Gastroesophageal sphincter (tissue), 4 donors: ENCODE data around the gene SCARB1. TPM values are rescaled to one million over a fixed set of nuclear protein-coding genes. Genes with fewer than 3 reads are reported as not detected.

Experiments
- ATAC-seq: fragments of 150-250 bp; one replicate; pipeline ENCODE4 v1.9.1; 2016; ENCODE audit warnings: mild to moderate bottlenecking, moderate library complexity
- H3K27ac ChIP-seq, 4 donors: fragments of 200-600 bp; sonication (generic) in 3 of 4; 1 replicate in 3 of 4; 2 replicates in 1 of 4; pipeline ENCODE4 v1.5.1; 2016 to 2019
- H3K27me3 ChIP-seq: fragments of 200-600 bp; sonication (generic); one replicate; pipeline ENCODE4 v1.5.1; 2019
- H3K36me3 ChIP-seq, 2 donors: fragments of 200-600 bp; sonication (generic); one replicate each; pipeline ENCODE4 v1.5.1; 2019; ENCODE audit warnings: control low read depth in 1 of 2
- H3K4me1 ChIP-seq, 3 donors: fragments of 200-600 bp; sonication (generic); 1 replicate in 2 of 3; 2 replicates in 1 of 3; pipeline ENCODE4 v1.5.1; 2016 to 2019; ENCODE audit warnings: control low read depth in 2 of 3
- H3K4me3 ChIP-seq, 2 donors: fragments of 200-600 bp; sonication (generic); one replicate each; pipeline ENCODE4 v1.5.1; 2019; ENCODE audit warnings: mild to moderate bottlenecking in 1 of 2, moderate library complexity in 1 of 2
- H3K9me3 ChIP-seq, 3 donors: fragments of 200-600 bp; sonication (generic); one replicate each; pipeline ENCODE4 v1.5.1; 2017 to 2019; ENCODE audit warnings: control low read depth in 2 of 3
- EP300 ChIP-seq: sonication (generic); formaldehyde crosslinking; IDR thresholded peaks from one replicate; pipeline ENCODE4 v1.6.1; 2017; ENCODE audit warnings: antibody characterized with exemption, mild to moderate bottlenecking
- POLR2A ChIP-seq, 2 donors: fragments of 450-650 bp; IDR thresholded peaks; one replicate each; pipeline ENCODE4 v1.6.1; 2017; ENCODE audit warnings: antibody characterized with exemption in 2 of 2, mild to moderate bottlenecking in 2 of 2, moderate library complexity in 1 of 2
- POLR2AphosphoS5 ChIP-seq: sonication (generic); formaldehyde crosslinking; IDR thresholded peaks from one replicate; pipeline ENCODE4 v1.6.1; 2017; ENCODE audit warnings: antibody characterized with exemption
- WGBS, 2 donors: methylation state at CpG; one replicate each; pipeline ENCODE4 v1.1.5; 2018; ENCODE audit warnings: low coverage in 1 of 2; 5-methylcytosine and 5-hydroxymethylcytosine counted together
- total RNA-seq, 4 donors: library from RNA; depleted of rRNA; stranded (reverse); fragments of >200 nt; gene quantifications; one replicate each; pipeline ENCODE4 v1.1.0, GENCODE V29; 2016
- TF ChIP-seq, protein P1 (sequence below), 4 experiments: fragments of 200-600 bp in 2 of 4; fragments of 450-650 bp in 2 of 4; sonication (generic) in 1 of 4; IDR thresholded peaks; one replicate each; pipeline ENCODE4 v1.5.1; 2017 to 2019; ENCODE audit warnings: antibody characterized with exemption in 4 of 4, mild to moderate bottlenecking in 2 of 4, moderate library complexity in 2 of 4

SCARB1 gene
- total RNA-seq, 4 donors from 2014 or later = 6.8 to 13.9 (median 11.5) TPM

- peaks cover 0 to 35% (median 0%) of the 10 kb centered on the region in 3 donors for H3K4me1 ChIP-seq
- H3K9me3 ChIP-seq = no peaks in the 10 kb centered on the region
- no peak for ATAC-seq
- TF ChIP-seq EP300 = no peak
- no peaks in the 10 kb centered on the region for H3K36me3 ChIP-seq
- WGBS, 2 donors = 33% methylated on average over 1 of the region's 18 CpGs; no CpG with 5 or more reads in 1 of the 2 donors
- H3K27me3 ChIP-seq = no peaks in the 10 kb centered on the region
- H3K27ac ChIP-seq = peak overlapping the region in 2 of 4 donors; percentile 38 to 58
- no peak overlapping the region for H3K4me3 ChIP-seq
These were observed 30.0 kb downstream of the SCARB1 start for GRCh38 chr12:124833693-124834122.

GRCh38 chr12:124832856-124833255 is 30.8 kb downstream of the SCARB1 start:
- Histone ChIP-seq H3K27me3 (no peaks in the 10 kb centered on the region), H3K27ac (no peak overlapping the region), H3K36me3 (no peaks in the 10 kb centered on the region), H3K4me1 (peaks cover 0 to 29% (median 0%) of the 10 kb centered on the region in 3 donors), H3K9me3 (no peaks in the 10 kb centered on the region), H3K4me3 (no peak overlapping the region)
- no peak for TF ChIP-seq POLR2A (IDR thresholded peaks at IDR 0.05)
- no peak for TF ChIP-seq POLR2AphosphoS5
- TF ChIP-seq EP300 = no peak
- TF ChIP-seq, protein P1, sequence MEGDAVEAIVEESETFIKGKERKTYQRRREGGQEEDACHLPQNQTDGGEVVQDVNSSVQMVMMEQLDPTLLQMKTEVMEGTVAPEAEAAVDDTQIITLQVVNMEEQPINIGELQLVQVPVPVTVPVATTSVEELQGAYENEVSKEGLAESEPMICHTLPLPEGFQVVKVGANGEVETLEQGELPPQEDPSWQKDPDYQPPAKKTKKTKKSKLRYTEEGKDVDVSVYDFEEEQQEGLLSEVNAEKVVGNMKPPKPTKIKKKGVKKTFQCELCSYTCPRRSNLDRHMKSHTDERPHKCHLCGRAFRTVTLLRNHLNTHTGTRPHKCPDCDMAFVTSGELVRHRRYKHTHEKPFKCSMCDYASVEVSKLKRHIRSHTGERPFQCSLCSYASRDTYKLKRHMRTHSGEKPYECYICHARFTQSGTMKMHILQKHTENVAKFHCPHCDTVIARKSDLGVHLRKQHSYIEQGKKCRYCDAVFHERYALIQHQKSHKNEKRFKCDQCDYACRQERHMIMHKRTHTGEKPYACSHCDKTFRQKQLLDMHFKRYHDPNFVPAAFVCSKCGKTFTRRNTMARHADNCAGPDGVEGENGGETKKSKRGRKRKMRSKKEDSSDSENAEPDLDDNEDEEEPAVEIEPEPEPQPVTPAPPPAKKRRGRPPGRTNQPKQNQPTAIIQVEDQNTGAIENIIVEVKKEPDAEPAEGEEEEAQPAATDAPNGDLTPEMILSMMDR (IDR thresholded peaks at IDR 0.05) = no peak
- 33 to 63% methylated on average over 2 to 4 of the region's 4 CpGs for WGBS, 2 donors
- no peak for ATAC-seq

GRCh38 chr12:124831590-124831989 is 32.1 kb downstream of the SCARB1 start:
- TF ChIP-seq EP300 (no peak), POLR2A (IDR thresholded peaks at IDR 0.05) (no peak), POLR2AphosphoS5 (no peak)
- TF ChIP-seq, protein P1 (IDR thresholded peaks at IDR 0.05) = no peak
- no peak for ATAC-seq

DNA sequence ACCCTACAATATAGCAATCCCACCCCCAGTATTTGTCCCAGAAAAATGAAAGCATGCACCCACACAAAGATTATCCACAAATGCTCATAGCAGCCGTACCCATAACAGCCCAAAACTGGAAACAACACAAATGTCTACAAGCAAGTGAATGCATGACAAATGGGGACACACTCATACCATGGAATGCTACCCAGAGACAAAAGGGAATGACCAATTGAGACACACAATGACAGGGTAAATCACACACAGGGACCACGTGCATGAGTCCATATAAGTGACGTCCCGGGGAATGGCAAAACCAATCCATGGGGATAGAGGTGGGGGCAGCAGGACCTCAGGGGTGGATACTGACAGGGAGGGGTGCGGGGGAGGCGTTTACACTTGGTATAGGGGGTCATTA is 33.4 kb downstream of the SCARB1 start:
- ATAC-seq = no peak
- Histone ChIP-seq H3K4me3 (no peak overlapping the region), H3K9me3 (no peaks in the 10 kb centered on the region), H3K36me3 (no peaks in the 10 kb centered on the region), H3K27ac (no peak overlapping the region), H3K27me3 (no peaks in the 10 kb centered on the region), H3K4me1 (peaks cover 0 to 24% (median 0%) of the 10 kb centered on the region in 3 donors)
- 85 to 100% methylated on average over 4 to 6 of the region's 6 CpGs for WGBS, 2 donors
- no peak for TF ChIP-seq EP300
- TF ChIP-seq, protein P1 (IDR thresholded peaks at IDR 0.05) = no peak
- no peak for TF ChIP-seq POLR2AphosphoS5
- TF ChIP-seq POLR2A (IDR thresholded peaks at IDR 0.05) = no peak

More at GRCh38 chr12:124831590-124831989, 32.1 kb downstream of the SCARB1 start:
- H3K4me1 ChIP-seq = peaks cover 0 to 24% (median 0%) of the 10 kb centered on the region in 3 donors
- H3K27me3 ChIP-seq = no peaks in the 10 kb centered on the region
- H3K4me3 ChIP-seq = no peak overlapping the region
- no peak overlapping the region for H3K27ac ChIP-seq
- WGBS, 2 donors = 100% methylated on average over 3 of the region's 8 CpGs
- no peaks in the 10 kb centered on the region for H3K9me3 ChIP-seq
- H3K36me3 ChIP-seq = no peaks in the 10 kb centered on the region

GRCh38 chr12:124829708-124830304 is 33.9 kb downstream of the SCARB1 start:
- H3K27me3 ChIP-seq = no peaks in the 10 kb centered on the region
- H3K4me1 ChIP-seq = peaks cover 0 to 24% (median 0%) of the 10 kb centered on the region in 3 donors
- ATAC-seq = no peak
- H3K4me3 ChIP-seq = no peak overlapping the region
- H3K27ac ChIP-seq = no peak overlapping the region
- TF ChIP-seq EP300 = no peak
- no peak for TF ChIP-seq POLR2AphosphoS5
- WGBS, 2 donors = 93 to 100% methylated on average over 3 to 4 of the region's 4 CpGs
- H3K36me3 ChIP-seq = no peaks in the 10 kb centered on the region
- no peaks in the 10 kb centered on the region for H3K9me3 ChIP-seq
